Endothelial cell (in vitro differentiated cells): Measurements from ENCODE around the gene PANK1. TPM values are rescaled to one million over a fixed set of nuclear protein-coding genes. Genes with fewer than 3 reads are reported as not detected.

ENCODE experiments used
- DNase-seq: peaks from one replicate; pipeline ENCODE4 v3.0.0; 2021; ENCODE audit warnings: low spot score
- H3K27ac Mint-ChIP-seq: one replicate; pipeline ENCODE4 v1.8.0; 2021; ENCODE audit warnings: mixed read lengths, inconsistent platforms; ENCODE audit not compliant: unreplicated experiment
- H3K27me3 Mint-ChIP-seq: one replicate; pipeline ENCODE4 v1.8.0; 2021; ENCODE audit warnings: mild to moderate bottlenecking, moderate library complexity, mixed read lengths, inconsistent platforms; ENCODE audit not compliant: unreplicated experiment
- H3K36me3 Mint-ChIP-seq: one replicate; pipeline ENCODE4 v1.8.0; 2021; ENCODE audit warnings: mild to moderate bottlenecking, low read depth, mixed read lengths, inconsistent platforms; ENCODE audit not compliant: unreplicated experiment
- H3K4me1 Mint-ChIP-seq: one replicate; pipeline ENCODE4 v1.8.0; 2021; ENCODE audit warnings: mild to moderate bottlenecking, mixed read lengths, inconsistent platforms; ENCODE audit not compliant: unreplicated experiment
- H3K4me3 Mint-ChIP-seq: one replicate; pipeline ENCODE4 v1.8.0; 2021; ENCODE audit warnings: mild to moderate bottlenecking, mixed read lengths, inconsistent platforms; ENCODE audit not compliant: unreplicated experiment
- H3K9me3 Mint-ChIP-seq: one replicate; pipeline ENCODE4 v1.8.0; 2021; ENCODE audit warnings: mixed read lengths, inconsistent platforms; ENCODE audit not compliant: unreplicated experiment
- CTCF ChIP-seq: fragments of 200-600 bp; sonication (generic); IDR thresholded peaks from one replicate; pipeline ENCODE4 v1.5.0; 2021; ENCODE audit warnings: antibody characterized with exemption; ENCODE audit not compliant: unreplicated experiment
- total RNA-seq: library from RNA; stranded (reverse); fragmentation: NEBNext Ultra II Directional; extraction: Animal tissue kit (Norgen Biotek cat#: 25700); gene quantifications from one replicate; pipeline ENCODE4 v1.2.1, GENCODE V29; 2021; ENCODE audit not compliant: unreplicated experiment

The PANK1 gene
- total RNA-seq, 1 donor from 2014 or later: 16.2 TPM

- TF ChIP-seq CTCF: no peak
- Mint-ChIP-seq H3K9me3 (no peaks in the 10 kb centered on the region), H3K4me3 (no peak overlapping the region), H3K36me3 (no peaks in the 10 kb centered on the region), H3K27me3 (peaks cover 2% of the 10 kb centered on the region), H3K27ac (no peak overlapping the region), H3K4me1 (no peaks in the 10 kb centered on the region)
- no peak for DNase-seq
Observed at GRCh38 chr10:89543841-89544240, 101.2 kb downstream of the PANK1 start.

- peaks cover 2% of the 10 kb centered on the region for H3K27me3 Mint-ChIP-seq
- H3K9me3 Mint-ChIP-seq: no peaks in the 10 kb centered on the region
- no peak overlapping the region for H3K27ac Mint-ChIP-seq
Observed at GRCh38 chr10:89540420-89540949, 104.6 kb downstream of the PANK1 start.

GRCh38 chr10:89537364-89537763 is 107.7 kb downstream of the PANK1 start:
- DNase-seq: no peak
- Mint-ChIP-seq H3K4me1 (peaks cover 5% of the 10 kb centered on the region), H3K36me3 (peaks cover 3% of the 10 kb centered on the region), H3K9me3 (no peaks in the 10 kb centered on the region), H3K4me3 (no peak overlapping the region), H3K27ac (no peak overlapping the region), H3K27me3 (peaks cover 7% of the 10 kb centered on the region)
- no peak for TF ChIP-seq CTCF

More at GRCh38 chr10:89540420-89540949, 104.6 kb downstream of the PANK1 start:
- no peaks in the 10 kb centered on the region for H3K4me1 Mint-ChIP-seq
- DNase-seq: no peak
- TF ChIP-seq CTCF: no peak
- no peak overlapping the region for H3K4me3 Mint-ChIP-seq
- no peaks in the 10 kb centered on the region for H3K36me3 Mint-ChIP-seq

GRCh38 chr10:89536013-89536354 is 109.1 kb downstream of the PANK1 start:
- no peak for TF ChIP-seq CTCF

GRCh38 chr10:89535171-89536012 is 109.7 kb downstream of the PANK1 start, which contains the start of gene SLC16A12:
Gene SLC16A12, minus strand, starts transcription at chr10:89535594. Its CDS starts 73,016 bp downstream, at chr10:89462578.
- no peaks in the 10 kb centered on the region for H3K9me3 Mint-ChIP-seq
- H3K27me3 Mint-ChIP-seq: peaks cover 7% of the 10 kb centered on the region
- peak within 1 kb of the TSS; percentile 85 for H3K4me3 Mint-ChIP-seq
- no peak within 1 kb of the TSS for H3K27ac Mint-ChIP-seq
- peaks cover 3% of the 10 kb centered on the region for H3K36me3 Mint-ChIP-seq
- peaks cover 5% of the 10 kb centered on the region for H3K4me1 Mint-ChIP-seq
- peak; percentile 44 for DNase-seq
- no peak for TF ChIP-seq CTCF

More at GRCh38 chr10:89536013-89536354, 109.1 kb downstream of the PANK1 start:
- Mint-ChIP-seq H3K27ac (no peak overlapping the region), H3K4me1 (peaks cover 5% of the 10 kb centered on the region), H3K4me3 (peak overlapping the region; percentile 70), H3K36me3 (peaks cover 3% of the 10 kb centered on the region), H3K9me3 (no peaks in the 10 kb centered on the region), H3K27me3 (peaks cover 7% of the 10 kb centered on the region)
- no peak for DNase-seq
